ENCODE data around the gene NXPH2.

The NXPH2 gene

GRCh38 chr2:138632066-138632620 is 148.0 kb downstream of the NXPH2 start:
- no peak for DNase-seq

DNA sequence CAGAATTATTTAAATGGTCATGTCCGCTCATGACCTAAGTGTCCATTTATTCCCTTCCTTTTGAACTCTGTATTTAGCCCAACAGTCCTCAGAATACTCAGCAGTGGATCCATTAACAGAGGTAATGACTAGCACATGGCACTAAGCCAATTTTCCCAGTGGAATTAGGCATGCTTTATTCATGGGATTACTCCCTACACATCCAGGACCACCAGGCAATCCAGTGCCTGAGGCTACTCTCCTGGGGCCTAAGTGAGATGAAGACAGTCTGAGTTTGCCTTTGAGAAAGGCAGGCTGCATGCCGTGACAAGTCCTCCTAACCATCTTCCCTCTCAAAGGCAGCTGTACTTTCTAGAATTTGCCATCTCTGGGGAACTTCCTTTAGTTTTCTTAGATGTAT is 150.0 kb downstream of the NXPH2 start:
- no peak for DNase-seq

- no peak for DNase-seq
Observed at GRCh38 chr2:138626148-138626547, 154.0 kb downstream of the NXPH2 start.

GRCh38 chr2:138622613-138623012 is 157.6 kb downstream of the NXPH2 start:
- DNase-seq = no peak

DNA sequence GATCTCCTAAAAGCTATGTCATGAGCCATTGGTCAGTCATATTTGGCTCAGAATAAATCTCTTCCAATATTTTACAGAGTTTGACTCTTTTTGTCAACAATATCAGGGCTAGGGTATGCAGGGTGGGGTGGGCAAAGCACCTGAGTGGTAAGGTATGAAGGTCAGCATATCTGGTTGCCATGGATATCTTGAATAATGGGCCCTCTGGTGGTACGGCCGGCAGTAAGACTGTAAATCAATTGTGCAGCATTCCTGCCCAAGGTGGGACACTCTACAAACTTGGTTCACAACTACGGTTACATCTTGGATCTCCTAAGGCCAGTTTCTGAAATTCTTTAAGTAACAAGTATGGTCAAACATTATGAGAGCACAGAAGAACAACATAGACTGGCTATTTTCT is 159.1 kb downstream of the NXPH2 start:
- DNase-seq = no peak

DNA sequence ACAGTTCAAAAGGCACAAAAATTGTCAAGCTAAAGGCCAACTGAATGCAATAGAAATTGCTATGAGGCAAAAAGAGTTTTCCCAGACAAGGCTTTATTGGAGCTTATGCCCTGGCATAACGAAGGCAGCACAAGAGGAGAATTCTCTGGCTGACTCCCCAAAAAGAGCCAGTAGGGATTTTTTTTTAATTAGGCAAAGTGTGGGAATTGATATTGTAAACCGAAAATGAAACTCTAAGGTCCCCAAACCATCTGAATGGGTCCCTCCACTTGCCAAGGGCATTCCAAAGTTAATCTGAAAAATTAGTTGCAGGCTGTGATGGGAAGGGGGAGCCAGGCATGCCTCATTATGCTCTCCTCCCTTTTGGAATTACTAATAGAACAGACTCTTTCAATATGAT is 159.8 kb downstream of the NXPH2 start:
- no peak for DNase-seq
